NCI-H345 (cell line): Measurements from ENCODE around the gene ACSM2A.
"Not testable (repeated sequence)": the region's sequence is repeated elsewhere in the genome, so short reads cannot be mapped to it uniquely, and the experiment has no call there.

Experiments used
- DNase-seq: peaks from one replicate; lab custom pipeline; 2025; lab: John Stamatoyannopoulos, UW

The ACSM2A gene

GRCh38 chr16:20453633-20454032, 2.3 kb downstream of the ACSM2A start:
- DNase-seq: not testable (repeated sequence)

- not testable (repeated sequence) for DNase-seq
Observed at GRCh38 chr16:20459227-20459626, 7.9 kb downstream of the ACSM2A start.

- DNase-seq: not testable (repeated sequence)
Observed at GRCh38 chr16:20460313-20460712, 9.0 kb downstream of the ACSM2A start.

GRCh38 chr16:20468954-20469353, 17.6 kb downstream of the ACSM2A start:
- DNase-seq: not testable (repeated sequence)

GRCh38 chr16:20469930-20470329, 18.6 kb downstream of the ACSM2A start:
- DNase-seq: not testable (repeated sequence)

GRCh38 chr16:20470732-20471131, 19.4 kb downstream of the ACSM2A start:
- DNase-seq: not testable (repeated sequence)

- not testable (repeated sequence) for DNase-seq
Observed at GRCh38 chr16:20477188-20477744, 25.9 kb downstream of the ACSM2A start.

- DNase-seq: not testable (repeated sequence)
Observed at GRCh38 chr16:20483989-20484388, 32.7 kb downstream of the ACSM2A start.

GRCh38 chr16:20484726-20485125, 33.4 kb downstream of the ACSM2A start:
- DNase-seq: no peak

GRCh38 chr16:20485408-20485807, 34.1 kb downstream of the ACSM2A start:
- no peak for DNase-seq

GRCh38 chr16:20490994-20491393, 39.7 kb downstream of the ACSM2A start:
- not testable (repeated sequence) for DNase-seq

- not testable (repeated sequence) for DNase-seq
Observed at GRCh38 chr16:20491448-20491847, 40.1 kb downstream of the ACSM2A start.

GRCh38 chr16:20504418-20504817, 53.1 kb downstream of the ACSM2A start:
- DNase-seq: no peak

- DNase-seq: no peak
Observed at GRCh38 chr16:20507280-20507679, 56.0 kb downstream of the ACSM2A start.

GRCh38 chr16:20510323-20510722, 59.0 kb downstream of the ACSM2A start:
- DNase-seq: no peak

- DNase-seq: no peak
Observed at GRCh38 chr16:20515688-20516090, 64.4 kb downstream of the ACSM2A start.

- no peak for DNase-seq
Observed at GRCh38 chr16:20517149-20517548, 65.8 kb downstream of the ACSM2A start.

- DNase-seq: no peak
Observed at GRCh38 chr16:20519231-20519630, 67.9 kb downstream of the ACSM2A start.

GRCh38 chr16:20520103-20520502, 68.8 kb downstream of the ACSM2A start:
- no peak for DNase-seq

GRCh38 chr16:20531795-20532194, 80.5 kb downstream of the ACSM2A start:
- DNase-seq: not testable (repeated sequence)

- not testable (repeated sequence) for DNase-seq
Observed at GRCh38 chr16:20532284-20532792, 81.0 kb downstream of the ACSM2A start.

- not testable (repeated sequence) for DNase-seq
Observed at GRCh38 chr16:20536669-20537068, 85.3 kb downstream of the ACSM2A start.
